SK-N-SH (cell line): ENCODE measurements around the gene RAPGEF1. TPM values are rescaled to one million over a fixed set of nuclear protein-coding genes. Genes with fewer than 3 reads are reported as not detected.

Source experiments
- CTCF ChIA-PET: fragments of 300-600, 350-600 bp; formaldehyde crosslinking; extraction: SDS; loops from one replicate; lab custom pipeline; 2021; lab: Yijun Ruan, JAX
- POLR2A ChIA-PET: fragments of 350-600 bp; sonication (Branson Sonifier 250); formaldehyde crosslinking; extraction: SDS; loops from one replicate; lab custom pipeline; 2020; ENCODE audit warnings: antibody characterized with exemption, inconsistent platforms; lab: Yijun Ruan, JAX
- DNase-seq: peaks from one replicate; pipeline ENCODE4 v3.0.0; 2012
- H2AFZ ChIP-seq: fragments of 200-600 bp; sonication (generic); 2 replicates; pipeline ENCODE4 v1.8.1; 2016; ENCODE audit warnings: antibody characterized with exemption, mild to moderate bottlenecking, low read depth
- H3F3A ChIP-seq: fragments of 200-600 bp; sonication (generic); replicated peaks from 2 replicates; pipeline ENCODE3; 2016; ENCODE audit warnings: antibody characterized with exemption, mild to moderate bottlenecking; ENCODE audit not compliant: insufficient read depth
- H3K27ac ChIP-seq, 2 experiments: fragments of 200-500 bp in 1 of 2; fragments of 200-600 bp in 1 of 2; sonication (Bioruptor generic) in 1 of 2; sonication (generic), shearing (Covaris generic) in 1 of 2; 2 replicates each; pipeline versions ENCODE4 v1.5.1 to v1.6.1; 2014 to 2016; ENCODE audit warnings: low read depth in 2 of 2, inconsistent platforms in 1 of 2, low read length in 1 of 2, mild to moderate bottlenecking in 1 of 2, mixed read lengths in 1 of 2
- H3K27me3 ChIP-seq: fragments of 200-600 bp; sonication (generic), shearing (Covaris generic); 2 replicates; pipeline ENCODE4 v1.6.1; 2016; ENCODE audit warnings: mixed run types; ENCODE audit not compliant: insufficient read depth
- H3K36me3 ChIP-seq, 2 experiments: fragments of 200-500 bp in 1 of 2; fragments of 200-600 bp in 1 of 2; sonication (Bioruptor generic) in 1 of 2; sonication (generic) in 1 of 2; replicated peaks in 1 of 2; 2 replicates each; pipeline versions ENCODE3 to v1.5.1; 2014 to 2016; ENCODE audit warnings: low read length in 1 of 2, mild to moderate bottlenecking in 1 of 2; ENCODE audit not compliant: insufficient read depth in 2 of 2, control insufficient read depth in 1 of 2
- H3K4me1 ChIP-seq, 2 experiments: fragments of 200-500 bp in 1 of 2; fragments of 200-600 bp in 1 of 2; sonication (Bioruptor generic) in 1 of 2; sonication (generic), shearing (Covaris generic) in 1 of 2; 2 replicates each; pipeline versions ENCODE4 v1.5.1 to v1.6.1; 2014 to 2016; ENCODE audit warnings: low read depth in 1 of 2, low read length in 1 of 2, mixed run types in 1 of 2; ENCODE audit not compliant: insufficient read depth in 2 of 2, control insufficient read depth in 1 of 2
- H3K4me2 ChIP-seq: fragments of 200-600 bp; sonication (generic), shearing (Covaris generic); 2 replicates; pipeline ENCODE4 v1.6.1; 2017; ENCODE audit warnings: mixed run types
- H3K4me3 ChIP-seq, 2 experiments: fragments of 200-500 bp in 1 of 2; fragments of 200-600 bp in 1 of 2; sonication (Bioruptor generic) in 1 of 2; sonication (generic), shearing (Covaris generic) in 1 of 2; 2 replicates each; pipeline versions ENCODE4 v1.5.1 to v1.8.1; 2014 to 2016; ENCODE audit warnings: low read depth in 2 of 2, inconsistent platforms in 1 of 2, low read length in 1 of 2, mild to moderate bottlenecking in 1 of 2, mixed read lengths in 1 of 2, moderate library complexity in 1 of 2
- H3K79me2 ChIP-seq: fragments of 200-600 bp; sonication (generic); 2 replicates; pipeline ENCODE4 v1.8.1; 2017; ENCODE audit warnings: mild to moderate bottlenecking; ENCODE audit not compliant: insufficient read depth
- H3K9ac ChIP-seq: fragments of 200-600 bp; sonication (generic); 2 replicates; pipeline ENCODE4 v1.6.1; 2017; ENCODE audit warnings: mixed run types
- H3K9me2 ChIP-seq: fragments of 200-600 bp; sonication (generic); 2 replicates; pipeline ENCODE4 v1.6.1; 2017; ENCODE audit warnings: mixed run types
- H3K9me3 ChIP-seq: fragments of 200-600 bp; sonication (generic); 2 replicates; pipeline ENCODE4 v1.6.1; 2017; ENCODE audit warnings: mixed run types, mild to moderate bottlenecking, moderate library complexity
- H4K20me1 ChIP-seq: fragments of 200-600 bp; sonication (generic); 2 replicates; pipeline ENCODE4 v1.6.1; 2017; ENCODE audit warnings: mild to moderate bottlenecking, mixed run types; ENCODE audit not compliant: insufficient read depth
- EP300 ChIP-seq, 2 experiments: IDR thresholded peaks; 2 replicates each; pipeline versions ENCODE4 v1.4.0 to v1.6.1; 2012; ENCODE audit warnings: borderline replicate concordance in 1 of 2, low read depth in 1 of 2, low read length in 1 of 2
- FOXJ3 ChIP-seq: sonication (generic); formaldehyde crosslinking; IDR thresholded peaks from 2 replicates; pipeline ENCODE4 v1.5.1; 2020; ENCODE audit warnings: mild to moderate bottlenecking, missing genetic modification reagents
- FOXM1 ChIP-seq: IDR thresholded peaks from 2 replicates; pipeline ENCODE4 v1.4.0; 2012; ENCODE audit warnings: low read depth, mild to moderate bottlenecking
- GABPA ChIP-seq: IDR thresholded peaks from 2 replicates; pipeline ENCODE4 v1.4.0; 2012; ENCODE audit warnings: low read depth, mild to moderate bottlenecking
- GATA2 ChIP-seq: sonication (generic); formaldehyde crosslinking; IDR thresholded peaks from 2 replicates; pipeline ENCODE4 v1.5.0; 2020; ENCODE audit warnings: mild to moderate bottlenecking, missing genetic modification reagents
- JUND ChIP-seq: IDR thresholded peaks from 2 replicates; pipeline ENCODE4 v1.4.0; 2012
- MEF2A ChIP-seq: IDR thresholded peaks from 2 replicates; pipeline ENCODE4 v1.4.0; 2012; ENCODE audit warnings: low read depth, borderline replicate concordance
- NFIC ChIP-seq: IDR thresholded peaks from 2 replicates; pipeline ENCODE4 v1.4.0; 2012; ENCODE audit warnings: borderline replicate concordance
- POLR2AphosphoS5 ChIP-seq: IDR thresholded peaks from 2 replicates; pipeline ENCODE4 v1.6.1; 2012; ENCODE audit warnings: low read depth, low read length
- RCOR1 ChIP-seq: fragments of 150-350 bp; IDR thresholded peaks from 2 replicates; pipeline ENCODE4 v1.6.1; 2017; ENCODE audit warnings: antibody characterized with exemption, low read length
- RFX5 ChIP-seq: IDR thresholded peaks from 2 replicates; pipeline ENCODE4 v1.6.1; 2012; ENCODE audit warnings: mild to moderate bottlenecking, improper control_type of control experiment, low read length
- RXRA ChIP-seq: IDR thresholded peaks from 2 replicates; pipeline ENCODE4 v1.4.0; 2012; ENCODE audit warnings: low read depth, mild to moderate bottlenecking, borderline replicate concordance
- SIN3A ChIP-seq: IDR thresholded peaks from 2 replicates; pipeline ENCODE4 v1.6.1; 2012; ENCODE audit warnings: low read depth, mild to moderate bottlenecking, low read length, moderate library complexity, borderline replicate concordance
- TAF1 ChIP-seq: IDR thresholded peaks from 2 replicates; pipeline ENCODE4 v1.6.1; 2012; ENCODE audit warnings: low read depth, mild to moderate bottlenecking, low read length, moderate library complexity, borderline replicate concordance
- TCF12 ChIP-seq: IDR thresholded peaks from 2 replicates; pipeline ENCODE4 v1.4.0; 2012
- TEAD4 ChIP-seq: IDR thresholded peaks from 2 replicates; pipeline ENCODE4 v1.4.0; 2012; ENCODE audit warnings: mild to moderate bottlenecking, borderline replicate concordance; ENCODE audit not compliant: insufficient read depth
- WGBS: methylation state at CpG from one replicate; pipeline ENCODE4 v1.1.6; 2017; ENCODE audit warnings: low lambda C conversion rate; 5-methylcytosine and 5-hydroxymethylcytosine counted together
- polyA plus RNA-seq, 3 experiments: library from polyadenylated mRNA; depleted of rRNA; stranded (reverse); fragments of >200 nt; gene quantifications; 2 replicates each; pipeline ENCODE4 v1.2.3, GENCODE V29; 2012
- TF ChIP-seq, protein P1 (sequence below): fragments of 150-350 bp; IDR thresholded peaks from 2 replicates; pipeline ENCODE4 v1.6.1; 2016; ENCODE audit warnings: mild to moderate bottlenecking, low read depth, low read length
- TF ChIP-seq, protein P2 (sequence below): IDR thresholded peaks from 2 replicates; pipeline ENCODE4 v1.4.0; 2012; ENCODE audit warnings: low read depth
- TF ChIP-seq, protein P3 (sequence below): IDR thresholded peaks from 2 replicates; pipeline ENCODE4 v1.4.0; 2012; ENCODE audit warnings: low read depth, borderline replicate concordance
- TF ChIP-seq, protein P4 (sequence below): IDR thresholded peaks from 2 replicates; pipeline ENCODE4 v1.6.1; 2012; ENCODE audit warnings: mild to moderate bottlenecking, low read depth, low read length, moderate library complexity
- TF ChIP-seq, protein P5 (sequence below): fragments of 200-600 bp; sonication (generic); IDR thresholded peaks from 2 replicates; pipeline ENCODE4 v1.6.1; 2017; ENCODE audit warnings: antibody characterized with exemption, mild to moderate bottlenecking, moderate library complexity

Gene RAPGEF1
- polyA plus RNA-seq, 1 of the 3 experiments (the other 2 are of a cell fraction): 26.2 TPM

DNA sequence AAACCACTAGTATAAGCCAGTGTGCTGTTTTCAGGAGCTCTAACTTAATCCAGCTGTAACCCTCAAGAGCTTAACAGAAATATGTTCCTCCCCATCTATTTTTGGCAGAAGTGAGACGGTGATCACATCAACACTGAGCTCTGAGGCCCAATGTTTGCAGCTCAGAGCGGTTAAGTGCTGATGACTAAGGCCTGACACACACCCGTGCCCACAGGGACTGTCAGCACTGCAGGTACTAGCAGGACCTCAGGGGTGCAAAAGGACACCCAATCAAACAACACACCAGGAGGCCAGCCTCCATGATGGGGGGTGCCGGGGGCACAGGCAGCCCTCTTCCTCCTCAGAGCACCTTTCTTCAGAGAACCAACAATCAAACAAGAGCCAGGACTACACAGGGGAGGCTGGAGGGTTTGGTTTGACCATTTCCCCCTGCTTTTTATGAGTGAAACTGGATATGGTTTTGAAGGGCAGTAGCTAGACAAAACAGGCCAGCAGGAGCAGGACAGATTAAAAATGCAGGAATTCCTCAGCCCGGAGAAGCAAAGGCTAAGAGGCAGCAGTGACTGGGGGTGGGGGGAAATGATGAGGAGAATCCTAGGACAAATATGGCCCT lies 61.3 kb downstream of the RAPGEF1 start (continued):
- TF ChIP-seq, protein P1, sequence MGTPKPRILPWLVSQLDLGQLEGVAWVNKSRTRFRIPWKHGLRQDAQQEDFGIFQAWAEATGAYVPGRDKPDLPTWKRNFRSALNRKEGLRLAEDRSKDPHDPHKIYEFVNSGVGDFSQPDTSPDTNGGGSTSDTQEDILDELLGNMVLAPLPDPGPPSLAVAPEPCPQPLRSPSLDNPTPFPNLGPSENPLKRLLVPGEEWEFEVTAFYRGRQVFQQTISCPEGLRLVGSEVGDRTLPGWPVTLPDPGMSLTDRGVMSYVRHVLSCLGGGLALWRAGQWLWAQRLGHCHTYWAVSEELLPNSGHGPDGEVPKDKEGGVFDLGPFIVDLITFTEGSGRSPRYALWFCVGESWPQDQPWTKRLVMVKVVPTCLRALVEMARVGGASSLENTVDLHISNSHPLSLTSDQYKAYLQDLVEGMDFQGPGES: no peak
- peak; percentile 89 for TF ChIP-seq RXRA
- TF ChIP-seq, protein P2, sequence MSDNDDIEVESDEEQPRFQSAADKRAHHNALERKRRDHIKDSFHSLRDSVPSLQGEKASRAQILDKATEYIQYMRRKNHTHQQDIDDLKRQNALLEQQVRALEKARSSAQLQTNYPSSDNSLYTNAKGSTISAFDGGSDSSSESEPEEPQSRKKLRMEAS: peak; percentile 70
- peak in 1 of 2 experiments; percentile 81; a peak in 2 of 4 replicates for TF ChIP-seq EP300 (IDR thresholded peaks at IDR 0.05; ENCODE audit: borderline replicate concordance in 1 of 2, low read depth in 1 of 2, low read length in 1 of 2)
- TF ChIP-seq TCF12: peak; percentile 93
- TF ChIP-seq POLR2AphosphoS5: peak; percentile 67; the same call in 1 of the 2 replicates
- peak; percentile 51; the same call in 1 of the 2 replicates for TF ChIP-seq TEAD4
- TF ChIP-seq GATA2 (CRISPR knock-in tag): no peak
- TF ChIP-seq, all 33 proteins: peak for 13

DNA sequence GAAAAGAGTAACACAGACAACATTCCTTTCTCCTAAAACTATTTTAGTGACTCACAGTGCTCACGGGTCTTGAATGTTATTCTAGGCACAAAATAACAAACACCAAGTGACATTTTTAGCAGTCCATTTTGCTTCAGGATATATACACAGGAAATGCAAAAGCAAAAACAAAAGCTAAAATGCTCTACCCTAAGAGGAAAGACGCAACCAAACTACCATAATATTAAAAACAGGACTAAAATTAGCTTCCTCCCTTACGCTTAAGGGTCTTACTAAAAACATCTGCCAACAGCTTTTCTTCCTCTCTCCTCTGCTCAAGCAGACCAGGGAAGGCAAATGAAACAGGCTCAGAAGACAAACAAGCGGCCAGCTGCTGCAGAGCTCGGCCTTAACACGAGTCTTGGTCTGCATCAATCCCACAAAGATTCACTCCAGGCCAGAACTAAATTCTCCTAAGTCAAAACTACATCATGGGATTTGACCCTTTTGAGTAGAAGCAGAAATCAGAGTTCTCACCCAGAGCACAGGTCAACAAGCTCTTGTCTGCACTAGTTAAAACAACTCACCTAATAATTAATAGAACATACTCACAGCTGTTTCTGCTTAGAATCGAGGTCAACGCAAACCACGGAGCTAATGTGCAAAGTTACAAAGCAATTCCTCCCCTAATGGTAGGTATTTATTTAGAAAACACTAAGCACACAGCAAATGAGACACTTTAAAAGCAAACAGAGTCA lies 62.3 kb downstream of the RAPGEF1 start:
- H2AFZ ChIP-seq: no peak overlapping the region
- ChIA-PET CTCF (interaction anchor here (0.9 to 3.8 kb wide), 8 partner anchors 9 to 591 kb away, joined by 3 to 12 read pairs (median 4); no protein-coding TSS in a partner anchor), POLR2A (no interaction called here)
- no peaks in the 10 kb centered on the region for H3K9me2 ChIP-seq
- no peaks in the 10 kb centered on the region for H3K36me3 ChIP-seq
- peak overlapping the region in 1 of 2 experiments; percentile 27; a peak in 1 of 4 replicates for H3K4me3 ChIP-seq
- peaks cover 28% of the 10 kb centered on the region for H3K79me2 ChIP-seq
- H3K4me2 ChIP-seq: peak overlapping the region; percentile 67
- peak overlapping the region; percentile 76 to 81 for H3K27ac ChIP-seq
- H3F3A ChIP-seq: peaks cover 25% of the 10 kb centered on the region
- H3K4me1 ChIP-seq: peaks cover 30 to 44% of the 10 kb centered on the region in 2 experiments
- peak; percentile 39 for DNase-seq
- peaks cover 48% of the 10 kb centered on the region for H4K20me1 ChIP-seq
- H3K27me3 ChIP-seq: no peaks in the 10 kb centered on the region
- 36% methylated on average over 9 of the region's 9 CpGs for WGBS
- H3K9me3 ChIP-seq: no peaks in the 10 kb centered on the region
- peak overlapping the region; percentile 27; the same call in 1 of the 2 replicates for H3K9ac ChIP-seq
- TF ChIP-seq FOXM1: no peak
- peak; percentile 55; the same call in 1 of the 2 replicates for TF ChIP-seq MEF2A
- no peak for TF ChIP-seq RCOR1
- TF ChIP-seq NFIC: no peak
- TF ChIP-seq FOXJ3 (CRISPR knock-in tag): no peak
- TF ChIP-seq SIN3A: no peak
- TF ChIP-seq, protein P3, sequence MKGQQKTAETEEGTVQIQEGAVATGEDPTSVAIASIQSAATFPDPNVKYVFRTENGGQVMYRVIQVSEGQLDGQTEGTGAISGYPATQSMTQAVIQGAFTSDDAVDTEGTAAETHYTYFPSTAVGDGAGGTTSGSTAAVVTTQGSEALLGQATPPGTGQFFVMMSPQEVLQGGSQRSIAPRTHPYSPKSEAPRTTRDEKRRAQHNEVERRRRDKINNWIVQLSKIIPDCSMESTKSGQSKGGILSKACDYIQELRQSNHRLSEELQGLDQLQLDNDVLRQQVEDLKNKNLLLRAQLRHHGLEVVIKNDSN: no peak
- TF ChIP-seq, protein P4, sequence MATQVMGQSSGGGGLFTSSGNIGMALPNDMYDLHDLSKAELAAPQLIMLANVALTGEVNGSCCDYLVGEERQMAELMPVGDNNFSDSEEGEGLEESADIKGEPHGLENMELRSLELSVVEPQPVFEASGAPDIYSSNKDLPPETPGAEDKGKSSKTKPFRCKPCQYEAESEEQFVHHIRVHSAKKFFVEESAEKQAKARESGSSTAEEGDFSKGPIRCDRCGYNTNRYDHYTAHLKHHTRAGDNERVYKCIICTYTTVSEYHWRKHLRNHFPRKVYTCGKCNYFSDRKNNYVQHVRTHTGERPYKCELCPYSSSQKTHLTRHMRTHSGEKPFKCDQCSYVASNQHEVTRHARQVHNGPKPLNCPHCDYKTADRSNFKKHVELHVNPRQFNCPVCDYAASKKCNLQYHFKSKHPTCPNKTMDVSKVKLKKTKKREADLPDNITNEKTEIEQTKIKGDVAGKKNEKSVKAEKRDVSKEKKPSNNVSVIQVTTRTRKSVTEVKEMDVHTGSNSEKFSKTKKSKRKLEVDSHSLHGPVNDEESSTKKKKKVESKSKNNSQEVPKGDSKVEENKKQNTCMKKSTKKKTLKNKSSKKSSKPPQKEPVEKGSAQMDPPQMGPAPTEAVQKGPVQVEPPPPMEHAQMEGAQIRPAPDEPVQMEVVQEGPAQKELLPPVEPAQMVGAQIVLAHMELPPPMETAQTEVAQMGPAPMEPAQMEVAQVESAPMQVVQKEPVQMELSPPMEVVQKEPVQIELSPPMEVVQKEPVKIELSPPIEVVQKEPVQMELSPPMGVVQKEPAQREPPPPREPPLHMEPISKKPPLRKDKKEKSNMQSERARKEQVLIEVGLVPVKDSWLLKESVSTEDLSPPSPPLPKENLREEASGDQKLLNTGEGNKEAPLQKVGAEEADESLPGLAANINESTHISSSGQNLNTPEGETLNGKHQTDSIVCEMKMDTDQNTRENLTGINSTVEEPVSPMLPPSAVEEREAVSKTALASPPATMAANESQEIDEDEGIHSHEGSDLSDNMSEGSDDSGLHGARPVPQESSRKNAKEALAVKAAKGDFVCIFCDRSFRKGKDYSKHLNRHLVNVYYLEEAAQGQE: no peak
- TF ChIP-seq TAF1: no peak
- 0 out of 2 replicates have a peak, but pooled peaks have one; percentile 23 for TF ChIP-seq TCF12
- peak; percentile 45; the same call in 1 of the 2 replicates for TF ChIP-seq JUND
- TF ChIP-seq, protein P5, sequence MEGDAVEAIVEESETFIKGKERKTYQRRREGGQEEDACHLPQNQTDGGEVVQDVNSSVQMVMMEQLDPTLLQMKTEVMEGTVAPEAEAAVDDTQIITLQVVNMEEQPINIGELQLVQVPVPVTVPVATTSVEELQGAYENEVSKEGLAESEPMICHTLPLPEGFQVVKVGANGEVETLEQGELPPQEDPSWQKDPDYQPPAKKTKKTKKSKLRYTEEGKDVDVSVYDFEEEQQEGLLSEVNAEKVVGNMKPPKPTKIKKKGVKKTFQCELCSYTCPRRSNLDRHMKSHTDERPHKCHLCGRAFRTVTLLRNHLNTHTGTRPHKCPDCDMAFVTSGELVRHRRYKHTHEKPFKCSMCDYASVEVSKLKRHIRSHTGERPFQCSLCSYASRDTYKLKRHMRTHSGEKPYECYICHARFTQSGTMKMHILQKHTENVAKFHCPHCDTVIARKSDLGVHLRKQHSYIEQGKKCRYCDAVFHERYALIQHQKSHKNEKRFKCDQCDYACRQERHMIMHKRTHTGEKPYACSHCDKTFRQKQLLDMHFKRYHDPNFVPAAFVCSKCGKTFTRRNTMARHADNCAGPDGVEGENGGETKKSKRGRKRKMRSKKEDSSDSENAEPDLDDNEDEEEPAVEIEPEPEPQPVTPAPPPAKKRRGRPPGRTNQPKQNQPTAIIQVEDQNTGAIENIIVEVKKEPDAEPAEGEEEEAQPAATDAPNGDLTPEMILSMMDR: peak; percentile 21; the same call in 1 of the 2 replicates
- no peak for TF ChIP-seq RFX5
- no peak for TF ChIP-seq GABPA
